ENCODE results near the gene JADE1. TPM values are rescaled to one million over a fixed set of nuclear protein-coding genes. Genes with fewer than 3 reads are reported as not detected.

JADE1 gene
- total RNA-seq, 1 experiment from 2014 or later: 30.2 TPM

- DNase-seq: no peak
- Mint-ChIP-seq H3K27me3 (ENCODE audit: insufficient read depth, unreplicated experiment) (no peaks in the 10 kb centered on the region), H3K36me3 (ENCODE audit: insufficient read depth, unreplicated experiment) (peaks cover 6% of the 10 kb centered on the region), H3K4me1 (ENCODE audit: low read depth, unreplicated experiment) (peaks cover 8% of the 10 kb centered on the region), H3K4me3 (ENCODE audit: unreplicated experiment) (no peak overlapping the region), H3K27ac (ENCODE audit: unreplicated experiment) (no peak overlapping the region), H3K9me3 (ENCODE audit: unreplicated experiment) (no peaks in the 10 kb centered on the region)
- no TSS peak for BruUV-seq (replicated peaks)
- intact Hi-C loops (cut with micrococcal nuclease; ENCODE audit: unreplicated experiment): no loop called here
- Histone ChIP-seq H3K36me3 (ENCODE audit: control insufficient read depth, insufficient read depth, low read length) (no peaks in the 10 kb centered on the region), H3K4me3 (ENCODE audit: low read depth, low read length) (no peak overlapping the region), H3K9me3 (no peaks in the 10 kb centered on the region), H3K27me3 (replicated peaks; ENCODE audit: control insufficient read depth, insufficient read depth, low read length) (no peaks in the 10 kb centered on the region), H3K4me1 (peaks cover 29% of the 10 kb centered on the region)
- ChIA-PET POLR2A (no interaction called here), CTCF (no interaction called here)
- TF ChIP-seq, protein P1, sequence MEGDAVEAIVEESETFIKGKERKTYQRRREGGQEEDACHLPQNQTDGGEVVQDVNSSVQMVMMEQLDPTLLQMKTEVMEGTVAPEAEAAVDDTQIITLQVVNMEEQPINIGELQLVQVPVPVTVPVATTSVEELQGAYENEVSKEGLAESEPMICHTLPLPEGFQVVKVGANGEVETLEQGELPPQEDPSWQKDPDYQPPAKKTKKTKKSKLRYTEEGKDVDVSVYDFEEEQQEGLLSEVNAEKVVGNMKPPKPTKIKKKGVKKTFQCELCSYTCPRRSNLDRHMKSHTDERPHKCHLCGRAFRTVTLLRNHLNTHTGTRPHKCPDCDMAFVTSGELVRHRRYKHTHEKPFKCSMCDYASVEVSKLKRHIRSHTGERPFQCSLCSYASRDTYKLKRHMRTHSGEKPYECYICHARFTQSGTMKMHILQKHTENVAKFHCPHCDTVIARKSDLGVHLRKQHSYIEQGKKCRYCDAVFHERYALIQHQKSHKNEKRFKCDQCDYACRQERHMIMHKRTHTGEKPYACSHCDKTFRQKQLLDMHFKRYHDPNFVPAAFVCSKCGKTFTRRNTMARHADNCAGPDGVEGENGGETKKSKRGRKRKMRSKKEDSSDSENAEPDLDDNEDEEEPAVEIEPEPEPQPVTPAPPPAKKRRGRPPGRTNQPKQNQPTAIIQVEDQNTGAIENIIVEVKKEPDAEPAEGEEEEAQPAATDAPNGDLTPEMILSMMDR (IDR thresholded peaks at IDR 0.05; ENCODE audit: insufficient read depth in 1 of 2, low read depth in 1 of 2, low read length in 1 of 2, severe bottlenecking in 1 of 2, unreplicated experiment in 1 of 2): no peak
These were observed 8.9 kb downstream of the JADE1 start for GRCh38 chr4:128818442-128818841.

GRCh38 chr4:128819082-128819742 lies 9.7 kb downstream of the JADE1 start:
- TF ChIP-seq, protein P1 (IDR thresholded peaks at IDR 0.05; ENCODE audit: insufficient read depth in 1 of 2, low read depth in 1 of 2, low read length in 1 of 2, severe bottlenecking in 1 of 2, unreplicated experiment in 1 of 2): no peak
- H3K36me3 ChIP-seq (ENCODE audit: control insufficient read depth, insufficient read depth, low read length): no peaks in the 10 kb centered on the region
- no peak overlapping the region for H3K4me3 ChIP-seq (ENCODE audit: low read depth, low read length)
- H3K9me3 ChIP-seq: no peaks in the 10 kb centered on the region
- no peaks in the 10 kb centered on the region for H3K27me3 Mint-ChIP-seq (ENCODE audit: insufficient read depth, unreplicated experiment)
- H3K4me1 ChIP-seq: peaks cover 31% of the 10 kb centered on the region
- no peaks in the 10 kb centered on the region for H3K9me3 Mint-ChIP-seq (ENCODE audit: unreplicated experiment)
- no peaks in the 10 kb centered on the region for H3K27me3 ChIP-seq (replicated peaks; ENCODE audit: control insufficient read depth, insufficient read depth, low read length)
- H3K4me1 Mint-ChIP-seq (ENCODE audit: low read depth, unreplicated experiment): peaks cover 13% of the 10 kb centered on the region
- no TSS peak for BruUV-seq (replicated peaks)
- no peak overlapping the region for H3K27ac Mint-ChIP-seq (ENCODE audit: unreplicated experiment)
- intact Hi-C loops (cut with micrococcal nuclease; ENCODE audit: unreplicated experiment): no loop called here
- no peak for DNase-seq
- CTCF ChIA-PET: no interaction called here
- POLR2A ChIA-PET: no interaction called here
- no peak overlapping the region for H3K4me3 Mint-ChIP-seq (ENCODE audit: unreplicated experiment)
- H3K36me3 Mint-ChIP-seq (ENCODE audit: insufficient read depth, unreplicated experiment): peaks cover 6% of the 10 kb centered on the region

DNA sequence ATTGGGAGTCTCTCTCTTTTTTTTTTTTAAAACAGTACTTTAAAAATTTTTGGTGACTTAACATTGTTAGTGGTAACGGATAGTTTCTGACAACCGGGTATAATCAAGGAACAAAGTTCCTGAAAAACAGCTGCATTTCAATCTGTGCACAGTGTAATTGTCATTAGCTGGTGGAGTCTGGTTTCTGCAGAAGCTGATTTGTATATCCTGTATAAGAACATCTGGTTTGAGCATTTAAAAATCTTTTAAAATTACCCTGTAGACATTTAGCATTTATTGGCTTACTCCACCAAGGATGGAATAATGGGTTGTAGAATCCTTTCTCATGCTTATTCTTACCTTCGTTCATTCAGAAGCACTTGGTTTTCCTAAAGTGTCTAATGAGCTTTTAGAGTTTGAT lies 11.2 kb downstream of the JADE1 start:
- H3K27me3 Mint-ChIP-seq (ENCODE audit: insufficient read depth, unreplicated experiment): no peaks in the 10 kb centered on the region
- CTCF ChIA-PET: no interaction called here
- DNase-seq: no peak
- no peak overlapping the region for H3K27ac Mint-ChIP-seq (ENCODE audit: unreplicated experiment)
- H3K9me3 Mint-ChIP-seq (ENCODE audit: unreplicated experiment): no peaks in the 10 kb centered on the region
- peaks cover 22% of the 10 kb centered on the region for H3K4me1 Mint-ChIP-seq (ENCODE audit: low read depth, unreplicated experiment)
- H3K4me1 ChIP-seq: peaks cover 46% of the 10 kb centered on the region
- H3K36me3 Mint-ChIP-seq (ENCODE audit: insufficient read depth, unreplicated experiment): peaks cover 11% of the 10 kb centered on the region
- intact Hi-C loops (cut with micrococcal nuclease; ENCODE audit: unreplicated experiment): no loop called here
- BruUV-seq (replicated peaks): no TSS peak
- POLR2A ChIA-PET: no interaction called here
- no peaks in the 10 kb centered on the region for H3K36me3 ChIP-seq (ENCODE audit: control insufficient read depth, insufficient read depth, low read length)
- H3K27me3 ChIP-seq (replicated peaks; ENCODE audit: control insufficient read depth, insufficient read depth, low read length): no peaks in the 10 kb centered on the region
- no peak overlapping the region for H3K4me3 Mint-ChIP-seq (ENCODE audit: unreplicated experiment)
- TF ChIP-seq, protein P1 (IDR thresholded peaks at IDR 0.05; ENCODE audit: insufficient read depth in 1 of 2, low read depth in 1 of 2, low read length in 1 of 2, severe bottlenecking in 1 of 2, unreplicated experiment in 1 of 2): no peak
- no peak overlapping the region for H3K4me3 ChIP-seq (ENCODE audit: low read depth, low read length)
- no peaks in the 10 kb centered on the region for H3K9me3 ChIP-seq
